AG09319 (cell line): ENCODE data around the gene EXOC2.
"Not testable (repeated sequence)": the region's sequence is repeated elsewhere in the genome, so short reads cannot be mapped to it uniquely, and the experiment has no call there.

Experiments used
- DNase-seq: peaks from one replicate; pipeline ENCODE4 v3.0.0-alpha.2; 2010; ENCODE audit warnings: low read depth; ENCODE audit errors: extremely low read depth
- CTCF ChIP-seq: IDR thresholded peaks from 2 replicates; pipeline ENCODE4 v1.5.1; 2011; ENCODE audit warnings: low read depth, mild to moderate bottlenecking, inconsistent platforms, low read length, moderate library complexity

EXOC2 gene

GRCh38 chr6:611928-612327 lies 81.0 kb downstream of the EXOC2 start:
- no peak for TF ChIP-seq CTCF

GRCh38 chr6:610882-611281 lies 82.1 kb downstream of the EXOC2 start:
- DNase-seq, result no peak
- no peak for TF ChIP-seq CTCF

More at GRCh38 chr6:611928-612327, 81.0 kb downstream of the EXOC2 start:
- DNase-seq, result no peak

GRCh38 chr6:609905-610304 lies 83.0 kb downstream of the EXOC2 start:
- no peak for DNase-seq
- TF ChIP-seq CTCF, result no peak

GRCh38 chr6:606829-607379 lies 86.0 kb downstream of the EXOC2 start:
- DNase-seq, result no peak
- TF ChIP-seq CTCF, result no peak

GRCh38 chr6:605895-606294 lies 87.0 kb downstream of the EXOC2 start:
- DNase-seq, result not testable (repeated sequence)

GRCh38 chr6:604579-604978 lies 88.4 kb downstream of the EXOC2 start:
- no peak for TF ChIP-seq CTCF
- no peak for DNase-seq

- no peak for DNase-seq
- no peak for TF ChIP-seq CTCF
These were observed 89.7 kb downstream of the EXOC2 start for GRCh38 chr6:603265-603664.
